ENCODE measurements around the gene UBE2G2.

DNA sequence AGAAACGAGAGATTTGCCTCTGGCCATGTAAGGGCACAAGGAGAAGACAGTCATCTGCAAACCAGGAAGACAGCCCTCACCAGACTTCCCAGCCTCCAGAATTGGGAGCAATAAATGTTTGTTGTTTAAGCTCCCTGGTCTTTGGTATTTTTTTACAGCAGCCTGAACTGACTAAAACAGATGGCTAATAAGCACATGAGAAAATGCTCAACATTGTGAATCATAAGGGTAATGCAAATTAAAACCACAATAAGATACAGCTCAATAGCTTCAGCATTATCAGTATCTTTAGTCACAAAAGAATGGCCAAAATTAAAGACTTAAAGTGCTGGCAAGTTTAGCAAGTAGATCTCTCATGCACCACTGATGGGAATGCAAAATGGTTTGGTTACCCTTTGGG, 11.7 kb downstream of the UBE2G2 start:
- TF ChIP-seq CTCF (IDR thresholded peaks at IDR 0.05; ENCODE audit: insufficient read depth, low read length) = no peak
- TF ChIP-seq POLR2AphosphoS5 (IDR thresholded peaks at IDR 0.05; ENCODE audit: low read depth) = no peak
- TF ChIP-seq, protein P1, sequence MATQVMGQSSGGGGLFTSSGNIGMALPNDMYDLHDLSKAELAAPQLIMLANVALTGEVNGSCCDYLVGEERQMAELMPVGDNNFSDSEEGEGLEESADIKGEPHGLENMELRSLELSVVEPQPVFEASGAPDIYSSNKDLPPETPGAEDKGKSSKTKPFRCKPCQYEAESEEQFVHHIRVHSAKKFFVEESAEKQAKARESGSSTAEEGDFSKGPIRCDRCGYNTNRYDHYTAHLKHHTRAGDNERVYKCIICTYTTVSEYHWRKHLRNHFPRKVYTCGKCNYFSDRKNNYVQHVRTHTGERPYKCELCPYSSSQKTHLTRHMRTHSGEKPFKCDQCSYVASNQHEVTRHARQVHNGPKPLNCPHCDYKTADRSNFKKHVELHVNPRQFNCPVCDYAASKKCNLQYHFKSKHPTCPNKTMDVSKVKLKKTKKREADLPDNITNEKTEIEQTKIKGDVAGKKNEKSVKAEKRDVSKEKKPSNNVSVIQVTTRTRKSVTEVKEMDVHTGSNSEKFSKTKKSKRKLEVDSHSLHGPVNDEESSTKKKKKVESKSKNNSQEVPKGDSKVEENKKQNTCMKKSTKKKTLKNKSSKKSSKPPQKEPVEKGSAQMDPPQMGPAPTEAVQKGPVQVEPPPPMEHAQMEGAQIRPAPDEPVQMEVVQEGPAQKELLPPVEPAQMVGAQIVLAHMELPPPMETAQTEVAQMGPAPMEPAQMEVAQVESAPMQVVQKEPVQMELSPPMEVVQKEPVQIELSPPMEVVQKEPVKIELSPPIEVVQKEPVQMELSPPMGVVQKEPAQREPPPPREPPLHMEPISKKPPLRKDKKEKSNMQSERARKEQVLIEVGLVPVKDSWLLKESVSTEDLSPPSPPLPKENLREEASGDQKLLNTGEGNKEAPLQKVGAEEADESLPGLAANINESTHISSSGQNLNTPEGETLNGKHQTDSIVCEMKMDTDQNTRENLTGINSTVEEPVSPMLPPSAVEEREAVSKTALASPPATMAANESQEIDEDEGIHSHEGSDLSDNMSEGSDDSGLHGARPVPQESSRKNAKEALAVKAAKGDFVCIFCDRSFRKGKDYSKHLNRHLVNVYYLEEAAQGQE (IDR thresholded peaks at IDR 0.05; ENCODE audit: insufficient replicate concordance, low read depth) = no peak
- no peak for TF ChIP-seq SPI1 (IDR thresholded peaks at IDR 0.05; ENCODE audit: borderline replicate concordance, low read depth)
- TF ChIP-seq GABPA (IDR thresholded peaks at IDR 0.05; ENCODE audit: low read depth) = no peak
